ENCODE measurements around the gene NEK9.

NEK9 gene

GRCh38 chr14:75064205-75064567, 62.7 kb downstream of the NEK9 start:
- DNase-seq (ENCODE audit: low spot score) = no peak

- DNase-seq (ENCODE audit: low spot score) = peak; percentile 92
These were observed 63.2 kb downstream of the NEK9 start, which contains the start of gene ACYP1 for GRCh38 chr14:75063491-75064204. ACYP1 (minus strand) TSS chr14:75064024; CDS start chr14:75063553, 471 bp downstream.

GRCh38 chr14:75063013-75063412, 63.8 kb downstream of the NEK9 start:
- no peak for DNase-seq (ENCODE audit: low spot score)

- no peak for DNase-seq (ENCODE audit: low spot score)
These were observed 66.4 kb downstream of the NEK9 start for GRCh38 chr14:75060420-75060819.

GRCh38 chr14:75059642-75060041, 67.2 kb downstream of the NEK9 start:
- DNase-seq (ENCODE audit: low spot score) = no peak

GRCh38 chr14:75054421-75054820, 72.4 kb downstream of the NEK9 start:
- no peak for DNase-seq (ENCODE audit: low spot score)

- no peak for DNase-seq (ENCODE audit: low spot score)
These were observed 73.2 kb downstream of the NEK9 start for GRCh38 chr14:75053396-75054291.

GRCh38 chr14:75051556-75051899, 75.3 kb downstream of the NEK9 start:
- DNase-seq (ENCODE audit: low spot score) = no peak

- DNase-seq (ENCODE audit: low spot score) = peak; percentile 97
These were observed 75.8 kb downstream of the NEK9 start, which contains the start of gene MLH3 for GRCh38 chr14:75050852-75051555. MLH3 (minus strand) TSS chr14:75051467; CDS start chr14:75049655, 1,812 bp downstream.

- no peak for DNase-seq (ENCODE audit: low spot score)
These were observed 77.1 kb downstream of the NEK9 start for GRCh38 chr14:75049731-75050201.

GRCh38 chr14:75049136-75049535, 77.7 kb downstream of the NEK9 start:
- no peak for DNase-seq (ENCODE audit: low spot score)

GRCh38 chr14:75048101-75048500, 78.7 kb downstream of the NEK9 start:
- no peak for DNase-seq (ENCODE audit: low spot score)

GRCh38 chr14:75047506-75047905, 79.3 kb downstream of the NEK9 start:
- DNase-seq (ENCODE audit: low spot score) = no peak

GRCh38 chr14:75046899-75047298, 79.9 kb downstream of the NEK9 start:
- no peak for DNase-seq (ENCODE audit: low spot score)

- no peak for DNase-seq (ENCODE audit: low spot score)
These were observed 80.6 kb downstream of the NEK9 start for GRCh38 chr14:75046275-75046674.

- no peak for DNase-seq (ENCODE audit: low spot score)
These were observed 82.1 kb downstream of the NEK9 start for GRCh38 chr14:75044752-75045151.

GRCh38 chr14:75044322-75044721, 82.5 kb downstream of the NEK9 start:
- no peak for DNase-seq (ENCODE audit: low spot score)

- DNase-seq (ENCODE audit: low spot score) = no peak
These were observed 84.8 kb downstream of the NEK9 start for GRCh38 chr14:75042035-75042434.

GRCh38 chr14:75041613-75042012, 85.2 kb downstream of the NEK9 start:
- DNase-seq (ENCODE audit: low spot score) = no peak

GRCh38 chr14:75040959-75041358, 85.9 kb downstream of the NEK9 start:
- DNase-seq (ENCODE audit: low spot score) = no peak

- DNase-seq (ENCODE audit: low spot score) = no peak
These were observed 86.3 kb downstream of the NEK9 start for GRCh38 chr14:75040507-75040906.

- DNase-seq (ENCODE audit: low spot score) = no peak
These were observed 93.9 kb downstream of the NEK9 start for GRCh38 chr14:75032939-75033338.
